22Rv1 (cell line): ENCODE data around the gene PFN3.

Experiments used
- ZFX ChIP-seq: fragments of 450-650 bp; IDR thresholded peaks from 2 replicates; pipeline ENCODE4 v1.6.1; 2017; ENCODE audit warnings: antibody characterized with exemption, borderline replicate concordance
- TF ChIP-seq, protein P1 (sequence below): fragments of 450-650 bp; IDR thresholded peaks from 2 replicates; pipeline ENCODE4 v1.5.1; 2017; ENCODE audit warnings: mild to moderate bottlenecking

DNA sequence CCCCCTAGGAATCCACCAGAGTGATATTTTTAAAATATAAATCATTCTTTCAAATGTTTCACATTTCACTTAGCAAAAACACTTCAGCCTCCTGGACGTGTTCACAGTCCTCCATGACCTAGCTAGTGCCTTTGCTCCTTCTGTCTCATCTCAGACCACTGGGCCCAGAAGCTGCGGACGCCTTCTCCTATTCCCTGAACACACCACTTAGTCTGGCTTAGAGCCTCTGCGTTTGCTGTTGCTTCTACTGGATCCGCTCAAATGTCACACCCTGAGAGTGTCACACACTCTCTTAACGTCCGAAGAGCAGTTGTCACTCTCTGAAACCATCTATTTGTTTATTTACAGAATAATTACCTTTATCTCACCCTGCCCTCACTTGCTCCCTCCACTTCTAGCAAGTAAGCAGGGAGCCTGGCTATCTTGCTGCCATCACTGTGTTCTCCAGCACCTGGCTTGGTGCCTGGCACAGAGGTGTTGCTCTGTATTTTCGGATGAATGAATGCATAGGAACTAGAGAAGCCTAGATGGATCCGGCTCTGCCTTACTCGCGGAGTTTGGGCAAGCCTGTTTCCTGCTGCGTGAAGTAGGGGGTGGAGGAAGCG, 24.8 kb upstream of the PFN3 start:
- TF ChIP-seq, protein P1, sequence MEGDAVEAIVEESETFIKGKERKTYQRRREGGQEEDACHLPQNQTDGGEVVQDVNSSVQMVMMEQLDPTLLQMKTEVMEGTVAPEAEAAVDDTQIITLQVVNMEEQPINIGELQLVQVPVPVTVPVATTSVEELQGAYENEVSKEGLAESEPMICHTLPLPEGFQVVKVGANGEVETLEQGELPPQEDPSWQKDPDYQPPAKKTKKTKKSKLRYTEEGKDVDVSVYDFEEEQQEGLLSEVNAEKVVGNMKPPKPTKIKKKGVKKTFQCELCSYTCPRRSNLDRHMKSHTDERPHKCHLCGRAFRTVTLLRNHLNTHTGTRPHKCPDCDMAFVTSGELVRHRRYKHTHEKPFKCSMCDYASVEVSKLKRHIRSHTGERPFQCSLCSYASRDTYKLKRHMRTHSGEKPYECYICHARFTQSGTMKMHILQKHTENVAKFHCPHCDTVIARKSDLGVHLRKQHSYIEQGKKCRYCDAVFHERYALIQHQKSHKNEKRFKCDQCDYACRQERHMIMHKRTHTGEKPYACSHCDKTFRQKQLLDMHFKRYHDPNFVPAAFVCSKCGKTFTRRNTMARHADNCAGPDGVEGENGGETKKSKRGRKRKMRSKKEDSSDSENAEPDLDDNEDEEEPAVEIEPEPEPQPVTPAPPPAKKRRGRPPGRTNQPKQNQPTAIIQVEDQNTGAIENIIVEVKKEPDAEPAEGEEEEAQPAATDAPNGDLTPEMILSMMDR, result no peak
- TF ChIP-seq ZFX, result no peak
